HG03039 (cell line): ENCODE measurements around the gene UVSSA.

Source experiments
- ATAC-seq: cut with Tn5 transposase; IDR thresholded peaks from one replicate; pipeline ENCODE4 v1.9.1; 2021; ENCODE audit warnings: mild to moderate bottlenecking, moderate library complexity; ENCODE audit not compliant: unreplicated experiment

The UVSSA gene

DNA sequence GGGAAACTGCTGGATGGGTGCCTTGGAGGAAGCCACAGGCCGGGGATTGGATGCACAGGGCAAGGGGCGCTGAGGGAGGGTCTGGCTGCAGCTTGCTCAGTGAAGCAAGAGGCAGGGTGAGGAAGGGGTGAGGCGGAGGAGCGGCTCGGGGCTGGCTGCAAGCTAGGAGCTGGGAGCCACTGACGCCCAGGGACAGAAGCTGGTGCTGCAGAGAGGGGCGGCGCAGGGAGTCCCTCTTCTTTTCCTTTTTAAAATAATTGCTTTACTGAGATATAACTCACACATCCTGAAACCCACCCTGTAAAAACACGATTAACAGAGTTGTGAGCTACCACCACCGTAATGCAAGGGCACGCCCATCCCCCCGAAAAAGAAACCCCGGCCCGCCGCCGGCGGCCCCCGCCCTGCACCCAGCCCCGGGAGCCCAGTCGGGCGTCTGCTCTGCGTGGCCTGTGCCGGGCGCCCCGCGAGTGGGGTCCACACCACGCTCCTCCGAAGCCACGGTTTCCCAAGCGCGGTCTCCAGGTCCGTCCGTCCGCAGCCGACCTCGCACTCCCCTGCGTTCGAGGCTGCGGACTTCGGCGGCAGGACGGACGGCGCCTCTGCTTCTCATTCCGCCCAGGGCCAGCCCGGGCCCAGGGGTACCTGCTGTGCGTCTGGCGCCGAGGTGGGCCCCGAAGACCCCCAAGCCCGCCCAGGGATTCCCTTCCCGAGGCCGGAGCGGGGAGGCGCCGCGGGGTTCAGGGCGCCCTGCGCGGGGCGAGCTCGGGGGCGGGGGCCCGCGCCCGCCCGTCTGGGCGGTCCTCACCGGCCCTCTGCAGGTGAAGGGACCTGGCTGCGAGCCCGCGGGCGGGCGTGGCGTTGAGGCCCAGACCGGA, 866 bp upstream of the UVSSA start:
- no peak for ATAC-seq

DNA sequence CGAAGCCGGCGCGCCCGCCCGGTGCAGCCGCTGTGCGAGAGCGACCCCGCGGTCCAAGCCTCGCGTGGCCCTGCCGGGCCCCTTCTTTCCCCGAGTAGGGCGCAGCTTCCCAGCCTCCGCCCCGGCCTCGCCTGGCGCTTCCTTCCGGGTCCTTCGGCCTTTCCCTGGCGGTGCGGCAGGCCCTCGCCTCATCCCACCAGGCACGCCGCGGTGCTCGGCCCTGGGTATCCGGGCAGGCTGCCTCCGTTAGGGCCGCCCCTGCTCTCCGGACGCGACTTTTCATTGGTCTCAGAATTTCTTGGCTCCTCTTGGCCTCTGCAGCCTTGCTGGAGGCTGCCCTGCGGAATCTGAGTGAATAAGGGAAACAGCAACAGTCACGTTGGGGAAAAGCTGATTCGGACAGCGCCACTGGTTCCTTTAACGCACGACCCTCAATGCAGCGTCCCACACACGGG, 429 bp downstream of the UVSSA start:
- peak; percentile 24 for ATAC-seq

DNA sequence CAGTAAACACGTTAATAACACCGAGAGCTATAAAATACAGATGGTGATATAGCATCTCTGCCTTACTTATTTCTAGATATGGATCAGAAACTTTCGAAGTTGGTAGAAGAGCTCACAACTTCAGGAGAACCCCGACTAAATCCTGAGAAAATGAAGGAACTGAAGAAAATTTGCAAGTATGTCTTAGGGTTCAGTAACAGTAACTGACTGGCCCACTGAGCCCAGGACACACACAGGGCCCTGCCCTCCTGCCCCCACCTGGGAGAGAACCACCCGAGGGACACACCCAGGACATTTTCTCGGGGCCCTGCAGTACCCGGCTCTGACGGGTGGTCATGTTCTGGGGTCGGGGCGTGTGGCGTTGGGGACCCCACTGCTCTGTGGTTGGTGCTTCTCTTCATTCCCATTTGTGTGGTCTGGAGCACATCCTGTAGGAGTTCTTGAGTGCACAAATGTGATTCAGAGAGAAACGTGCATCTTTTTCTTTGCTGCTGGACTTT, 1.1 kb downstream of the UVSSA start:
- ATAC-seq = no peak

DNA sequence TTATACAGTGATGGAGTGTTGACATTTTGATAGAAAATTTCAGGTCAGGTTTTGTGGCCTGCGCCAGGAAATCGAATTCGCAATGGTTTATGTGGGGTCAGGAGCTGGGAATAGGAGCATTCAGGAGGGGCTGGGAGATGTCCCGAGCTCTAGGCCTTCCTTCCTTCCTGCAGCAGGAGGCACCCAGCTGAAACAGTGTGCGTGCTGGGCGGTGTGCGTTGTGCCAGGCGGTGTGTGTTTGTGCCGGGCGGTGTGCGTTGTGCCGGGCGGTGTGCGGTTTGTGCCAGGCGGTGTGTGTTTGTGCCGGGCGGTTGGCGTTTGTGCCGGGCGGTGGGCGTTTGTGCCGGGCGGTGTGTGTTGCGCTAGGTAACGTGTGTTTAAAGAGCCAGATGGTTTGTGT, 1.7 kb downstream of the UVSSA start:
- no peak for ATAC-seq

DNA sequence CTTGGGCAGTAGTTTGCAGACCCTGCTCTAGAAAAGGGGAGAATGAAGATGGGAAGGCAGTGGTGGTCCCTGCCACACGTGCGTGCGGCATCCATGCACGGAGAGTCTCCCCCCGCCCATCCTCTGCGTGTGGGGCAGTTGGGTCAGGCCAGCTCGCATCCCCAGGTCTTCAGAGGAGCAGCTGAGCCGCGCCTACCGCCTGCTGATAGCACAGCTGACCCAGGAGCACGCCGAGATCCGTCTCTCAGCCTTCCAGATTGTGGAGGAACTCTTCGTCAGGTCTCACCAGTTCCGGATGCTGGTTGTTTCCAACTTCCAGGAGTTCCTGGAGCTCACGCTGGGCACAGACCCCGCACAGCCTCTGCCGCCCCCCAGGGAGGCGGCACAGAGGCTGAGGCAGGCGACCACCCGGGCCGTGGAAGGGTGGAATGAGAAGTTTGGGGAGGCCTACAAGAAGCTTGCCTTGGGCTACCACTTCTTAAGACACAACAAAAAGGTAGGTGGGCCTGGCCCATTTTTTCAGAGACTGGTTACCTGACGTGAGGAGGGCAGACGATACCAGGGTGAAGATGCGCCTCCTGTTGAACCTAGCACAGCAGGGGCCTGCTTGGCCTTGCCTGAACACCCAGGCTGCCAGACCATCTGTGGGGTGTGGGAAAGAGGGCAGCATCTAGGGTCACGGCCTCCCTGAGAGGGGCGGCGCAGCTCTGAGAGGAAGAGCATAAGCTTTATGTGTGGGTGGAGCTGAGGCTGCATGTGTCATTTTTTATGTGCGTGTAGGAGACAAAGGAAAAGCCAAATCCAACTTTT, 2.6 kb downstream of the UVSSA start:
- no peak for ATAC-seq

DNA sequence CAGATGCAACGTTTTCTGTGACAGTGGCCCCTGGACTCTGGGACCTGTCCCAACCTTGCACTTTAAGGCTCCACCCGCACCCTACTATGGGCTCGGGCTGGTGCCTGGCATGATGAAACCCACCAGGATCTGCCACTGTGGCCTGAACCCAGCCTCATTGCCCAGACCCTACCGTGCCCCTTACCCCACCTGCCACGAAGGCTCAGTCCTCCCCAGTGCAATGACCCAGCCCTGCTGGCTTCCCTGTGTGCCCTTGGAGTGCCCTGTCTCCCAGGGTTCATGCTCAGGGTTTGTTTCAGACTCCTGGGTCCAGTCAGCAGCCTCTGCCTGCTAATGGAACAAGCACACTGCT, 3.1 kb downstream of the UVSSA start:
- no peak for ATAC-seq

DNA sequence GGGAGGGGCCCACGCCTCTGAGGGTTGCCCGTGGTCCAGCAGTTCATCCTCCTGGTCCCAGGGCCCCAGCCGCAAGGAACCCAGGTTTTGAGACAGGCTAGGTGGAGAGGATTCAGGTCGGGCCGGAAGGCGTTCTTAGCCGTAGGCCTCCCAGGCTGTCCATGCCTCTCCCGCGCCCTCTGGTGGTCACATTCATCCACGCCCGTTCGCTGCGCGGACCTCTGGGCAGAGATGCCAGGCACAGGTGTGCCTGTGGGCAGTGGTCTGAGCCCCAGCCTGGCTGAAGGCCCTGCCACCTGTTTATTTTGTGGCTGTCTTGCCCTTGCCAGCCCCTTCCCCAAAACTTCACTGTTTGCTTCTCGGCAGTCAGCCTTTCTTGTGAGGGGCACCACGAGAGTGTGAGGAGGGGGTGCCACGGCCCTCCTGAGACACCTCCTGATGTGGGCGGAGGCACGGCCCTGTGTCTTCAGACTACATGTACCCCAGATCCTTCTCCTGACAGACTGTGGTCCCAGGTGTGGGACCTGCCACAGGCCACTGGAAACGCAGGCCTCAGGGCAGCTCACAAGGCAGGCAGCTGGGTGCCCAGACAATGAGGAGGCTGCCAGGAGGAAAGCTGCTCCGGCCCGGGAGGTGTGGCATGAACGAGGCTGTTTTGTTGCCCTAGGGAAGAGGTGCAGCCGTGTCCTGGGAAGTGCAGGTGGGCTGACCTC, 5.0 kb downstream of the UVSSA start:
- ATAC-seq = no peak

DNA sequence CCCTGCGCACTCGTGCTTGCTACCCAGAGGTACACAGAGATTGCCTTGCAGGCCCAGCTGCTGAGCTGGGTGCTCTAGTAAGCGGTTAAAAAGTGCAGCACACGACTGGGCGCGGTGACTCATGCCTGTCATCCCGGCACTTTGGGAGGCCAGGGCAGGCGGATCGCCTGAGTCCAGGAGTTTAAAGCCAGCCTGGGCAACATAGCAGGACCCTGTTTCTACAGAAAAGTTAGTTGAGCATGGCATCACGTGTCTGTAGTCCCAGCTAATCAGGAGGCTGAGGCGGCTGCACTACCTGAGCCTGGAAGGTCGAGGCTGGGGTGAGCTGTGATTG, 5.5 kb downstream of the UVSSA start:
- no peak for ATAC-seq

DNA sequence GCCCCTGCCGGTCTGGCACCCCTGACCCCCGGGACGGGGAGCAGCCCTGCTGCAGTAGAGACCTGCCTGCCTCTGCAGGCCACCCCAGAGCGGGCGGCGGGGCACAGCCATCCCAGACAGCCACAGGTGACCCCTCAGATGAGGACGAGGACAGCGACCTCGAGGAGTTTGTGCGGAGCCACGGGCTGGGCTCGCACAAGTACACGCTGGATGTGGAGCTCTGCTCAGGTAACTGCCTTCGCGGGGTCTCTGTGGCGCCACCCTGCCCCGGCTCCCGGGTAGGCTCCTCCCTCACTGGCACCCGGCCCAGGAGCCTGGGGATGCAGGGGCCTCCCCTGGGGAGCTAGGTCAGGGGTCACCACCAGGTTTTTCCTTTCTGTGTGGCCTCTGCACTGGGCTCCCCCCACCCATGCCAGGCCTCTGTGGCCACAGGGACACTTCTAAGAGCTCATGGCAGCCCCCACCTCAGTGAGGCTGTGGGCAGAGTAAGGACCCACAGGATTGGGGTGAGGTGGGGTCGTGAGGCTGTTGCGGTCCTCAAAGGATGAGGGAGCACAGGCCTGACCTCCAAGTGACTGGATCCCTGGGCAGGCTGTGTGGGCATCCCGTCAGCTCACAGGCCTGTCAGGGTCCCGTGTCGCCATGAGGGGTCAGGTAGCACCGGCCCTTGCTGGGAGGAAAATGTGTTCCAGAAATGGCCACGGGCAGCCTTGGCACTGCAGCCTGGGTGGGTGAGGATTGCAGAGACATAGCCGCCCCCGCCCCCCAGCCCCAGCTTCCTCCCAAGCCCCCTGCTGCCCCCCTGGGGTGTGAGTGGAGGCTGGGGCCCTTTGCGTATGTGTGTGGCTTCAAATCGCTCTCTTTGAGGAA, 6.4 kb downstream of the UVSSA start:
- no peak for ATAC-seq

DNA sequence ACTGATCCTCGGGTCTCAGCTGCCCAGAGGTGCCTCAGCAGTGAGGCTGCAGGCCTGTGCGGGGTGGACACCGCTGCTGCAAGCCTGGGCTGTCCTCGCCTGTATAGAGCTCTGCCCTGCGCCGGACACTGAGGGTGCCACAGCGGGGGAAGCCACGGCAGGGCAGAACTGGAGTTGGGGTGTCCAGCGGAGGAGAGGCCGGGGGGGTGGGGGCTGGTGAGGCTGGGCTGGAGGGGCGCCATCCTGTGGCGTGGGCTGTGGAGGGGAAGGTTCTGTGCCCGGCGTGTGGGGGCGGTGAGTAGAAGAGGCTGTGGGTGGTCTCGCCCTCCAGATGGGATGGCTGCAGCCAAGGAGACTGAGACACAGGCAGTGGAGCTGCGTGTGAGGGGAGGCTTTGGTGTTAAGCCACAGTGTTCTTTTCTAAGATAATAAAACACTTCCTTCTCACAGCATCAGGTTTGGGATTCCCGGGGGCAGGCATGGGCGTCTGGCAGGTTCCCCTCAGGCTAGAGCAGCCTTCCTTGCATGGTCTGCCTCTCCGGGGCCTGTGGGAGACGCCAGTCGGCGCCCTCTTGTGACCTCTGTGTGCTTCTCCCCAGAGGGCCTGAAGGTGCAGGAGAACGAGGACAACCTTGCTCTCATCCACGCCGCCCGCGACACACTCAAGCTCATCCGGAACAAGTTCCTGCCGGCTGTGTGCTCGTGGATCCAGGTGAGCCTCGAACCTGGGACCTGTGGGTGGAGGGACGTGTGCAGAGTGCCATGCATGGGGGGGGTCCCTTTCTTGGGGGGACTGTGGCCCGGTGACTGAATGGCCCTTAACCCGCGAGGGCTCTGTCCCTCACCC, 7.4 kb downstream of the UVSSA start:
- ATAC-seq = no peak

DNA sequence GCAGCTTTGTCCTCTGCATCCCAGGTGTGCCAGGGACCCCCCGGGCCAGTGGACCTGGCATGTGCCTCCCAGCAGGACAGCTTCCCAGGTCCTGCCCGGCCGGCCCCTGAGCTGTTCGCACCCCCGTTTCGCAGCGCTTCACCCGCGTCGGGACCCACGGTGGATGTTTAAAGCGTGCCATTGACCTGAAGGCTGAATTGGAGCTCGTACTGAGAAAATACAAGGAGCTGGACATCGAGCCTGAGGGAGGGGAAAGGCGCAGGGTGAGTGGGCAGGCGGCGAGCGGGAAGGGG, 7.9 kb downstream of the UVSSA start:
- no peak for ATAC-seq

DNA sequence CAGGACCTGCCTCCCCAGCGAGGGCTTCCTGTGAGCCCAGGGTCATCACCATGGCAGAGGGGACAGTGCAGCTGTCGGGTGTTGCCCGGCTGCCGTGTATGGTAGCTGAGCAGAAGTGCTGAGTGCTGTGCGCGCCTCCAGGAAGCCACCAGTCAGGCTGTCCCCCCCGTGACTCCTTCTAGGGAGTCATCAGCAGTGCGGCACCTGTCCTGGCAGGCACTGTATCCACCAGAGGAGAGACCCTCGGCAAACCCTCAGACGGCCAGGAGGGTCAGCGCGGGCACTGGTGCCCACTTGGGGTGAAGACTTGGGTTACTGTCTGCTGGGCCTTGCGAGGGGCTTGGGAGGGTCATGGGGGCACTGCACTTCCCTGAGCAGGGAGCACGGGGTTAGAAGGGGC, 8.4 kb downstream of the UVSSA start:
- ATAC-seq = no peak

DNA sequence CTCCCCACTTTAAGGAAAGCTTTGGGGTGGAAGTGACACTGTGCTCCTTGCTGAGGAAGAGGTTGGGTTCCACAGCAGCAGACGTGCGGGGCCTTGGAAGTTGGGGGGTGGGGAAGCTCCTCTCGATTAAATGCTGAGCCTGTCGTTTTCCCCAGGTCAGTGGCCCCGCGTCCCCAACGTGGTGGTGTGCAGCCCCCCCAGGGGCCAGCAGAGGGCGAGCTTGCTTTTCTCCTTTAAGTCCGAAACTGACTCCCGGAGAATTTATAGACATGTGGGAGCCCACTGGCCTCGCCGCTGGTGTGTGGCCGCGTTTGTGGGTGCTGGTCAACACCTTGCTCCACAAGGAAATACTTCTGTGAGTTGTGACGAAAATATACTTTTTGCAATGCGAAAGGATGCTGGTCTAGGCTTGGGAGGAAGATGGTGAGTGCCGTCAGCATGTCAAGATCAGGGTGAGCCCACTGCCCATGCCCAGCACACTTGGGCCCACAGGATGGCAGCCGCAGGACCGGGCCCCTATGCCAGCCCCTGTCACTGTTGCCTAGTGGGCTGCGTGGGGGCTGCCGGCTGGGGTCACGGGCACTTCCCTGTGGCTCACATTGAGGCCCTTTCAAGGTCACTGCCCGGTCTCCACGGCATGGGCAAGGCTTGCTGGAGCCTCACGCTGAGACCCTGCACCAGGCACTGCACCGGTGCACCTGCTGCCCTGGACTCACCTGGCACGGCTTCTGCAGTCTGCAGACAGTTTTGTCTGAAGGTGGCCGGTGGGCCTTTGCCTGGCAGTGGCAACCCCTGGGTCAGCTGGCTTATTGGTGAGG, 9.4 kb downstream of the UVSSA start:
- ATAC-seq = no peak

DNA sequence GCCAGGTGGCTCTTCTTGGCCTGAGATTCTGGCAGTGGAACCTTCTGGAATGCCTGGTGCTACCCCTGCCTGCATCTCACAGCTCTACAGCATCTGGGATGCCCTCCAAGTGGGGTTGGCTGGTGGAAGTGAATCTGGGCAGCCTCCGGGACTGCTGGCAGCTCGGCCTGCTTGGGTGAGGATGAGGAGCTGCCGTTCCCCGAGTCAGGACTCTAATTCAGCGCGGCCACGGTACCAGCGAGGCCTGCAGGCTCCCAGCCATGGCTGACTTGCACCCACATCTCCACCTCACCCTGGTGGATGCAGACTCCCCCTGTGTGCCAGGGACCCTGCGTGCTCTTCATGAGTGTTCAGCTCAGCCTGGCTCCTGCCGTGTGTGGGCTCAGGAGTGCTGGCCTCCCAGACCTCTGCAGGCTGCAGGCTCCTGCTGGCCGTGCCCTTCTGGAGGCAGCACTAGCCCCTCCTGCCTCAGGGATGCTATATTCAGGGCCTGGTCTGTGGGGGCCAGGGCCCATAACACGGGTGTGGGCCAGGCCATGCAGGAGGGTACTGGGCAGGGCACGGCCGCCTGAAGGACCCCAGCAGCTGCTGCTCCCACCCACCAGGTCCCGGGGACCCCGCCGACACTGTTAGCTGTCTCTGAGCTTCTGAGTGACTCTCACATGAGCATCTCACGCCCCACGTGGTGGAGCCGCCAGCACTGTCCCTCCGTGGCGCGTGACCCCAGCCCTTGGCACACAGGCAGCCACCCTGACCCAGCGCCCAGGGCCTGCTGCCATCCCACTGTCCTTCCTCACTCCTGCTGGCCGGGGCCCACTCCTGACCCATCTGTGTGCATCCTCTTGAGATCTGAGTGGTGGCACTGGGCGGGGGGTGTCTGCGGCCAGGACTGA, 10.6 kb downstream of the UVSSA start:
- ATAC-seq = no peak

DNA sequence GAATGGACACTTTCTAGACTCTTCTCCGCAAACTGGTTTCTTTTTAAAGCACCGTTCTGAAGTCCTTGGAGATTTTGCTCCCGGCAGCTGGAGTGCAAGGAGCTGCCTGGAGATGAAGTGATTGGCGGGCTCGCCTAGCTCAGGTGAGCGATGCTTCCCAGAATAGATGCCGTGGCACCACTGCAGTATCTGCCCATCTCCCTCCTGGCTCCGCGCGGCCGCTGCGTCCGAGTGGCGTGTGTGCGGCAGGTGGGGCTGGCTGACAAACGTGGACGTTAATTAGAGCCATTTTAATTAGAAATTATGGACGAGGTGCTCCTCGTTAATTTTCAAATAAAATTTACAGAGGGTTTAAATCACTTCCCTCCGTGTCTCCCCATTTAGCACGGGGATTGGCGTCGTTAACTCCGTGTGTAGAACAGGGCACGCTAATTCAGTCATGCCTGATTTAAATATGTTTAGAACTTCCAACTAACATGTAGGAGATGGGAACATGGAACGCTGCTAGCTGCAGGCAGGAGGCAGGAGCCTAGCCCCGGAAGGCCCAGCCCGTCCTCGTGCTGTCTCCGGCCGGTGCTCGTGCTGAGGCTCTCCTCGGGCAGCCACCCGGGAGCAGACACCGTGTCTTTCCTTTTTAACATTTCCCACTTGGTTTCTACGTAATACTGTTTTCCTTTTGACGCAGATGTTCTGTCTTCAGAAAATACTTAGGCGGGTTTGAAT, 11.6 kb downstream of the UVSSA start:
- ATAC-seq = no peak

DNA sequence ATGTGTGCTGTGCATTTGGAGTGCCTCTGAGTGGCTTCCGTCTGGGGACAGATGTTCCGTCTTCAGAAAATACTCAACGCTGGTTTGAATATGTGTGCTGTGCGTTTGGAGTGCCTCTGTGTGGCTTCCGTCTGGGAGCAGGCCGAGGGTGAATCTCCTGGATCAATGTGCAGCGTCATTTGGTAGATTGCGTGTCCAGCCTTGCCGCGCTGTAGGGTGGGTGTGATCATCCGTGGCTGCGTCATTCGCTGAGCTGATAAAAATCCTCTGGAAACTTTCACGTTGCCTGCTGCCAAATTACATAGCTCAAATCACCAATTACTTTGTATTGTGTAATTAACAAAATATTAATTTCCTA, 12.1 kb downstream of the UVSSA start:
- no peak for ATAC-seq

DNA sequence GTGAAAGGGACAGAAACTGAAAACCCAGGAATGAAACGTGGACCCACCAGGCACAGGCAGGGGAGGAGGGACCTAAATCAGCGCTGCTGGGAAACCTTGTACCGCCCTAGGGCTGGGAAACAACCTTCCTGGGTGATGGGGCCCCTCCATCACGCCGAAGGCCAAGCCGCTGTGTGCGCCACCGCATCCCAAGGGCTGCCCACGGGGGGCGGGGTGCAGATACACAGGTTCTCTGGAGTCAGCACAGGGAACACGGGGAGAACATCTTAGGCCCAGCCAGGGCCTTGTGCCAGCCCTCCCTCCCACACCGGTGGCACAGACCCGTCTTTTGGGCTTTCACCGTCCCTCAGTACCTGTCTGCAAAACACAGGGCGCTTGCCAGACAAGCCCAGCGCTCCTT, 13.0 kb downstream of the UVSSA start:
- ATAC-seq = no peak
